Measurements from ENCODE around the gene IGFBP7.

Gene IGFBP7

GRCh38 chr4:57080781-57081650 is 29.2 kb downstream of the IGFBP7 start:
- DNase-seq: no peak
- no peak for TF ChIP-seq POLR2A (IDR thresholded peaks at IDR 0.05; ENCODE audit: low read length)
- no peak for TF ChIP-seq GATA1 (IDR thresholded peaks at IDR 0.05; ENCODE audit: low read depth, low read length)

- TF ChIP-seq POLR2A (IDR thresholded peaks at IDR 0.05; ENCODE audit: low read length) (no peak), GATA1 (IDR thresholded peaks at IDR 0.05; ENCODE audit: low read depth, low read length) (no peak)
- no peak for DNase-seq
These were observed 31.3 kb downstream of the IGFBP7 start for GRCh38 chr4:57078685-57079521.

DNA sequence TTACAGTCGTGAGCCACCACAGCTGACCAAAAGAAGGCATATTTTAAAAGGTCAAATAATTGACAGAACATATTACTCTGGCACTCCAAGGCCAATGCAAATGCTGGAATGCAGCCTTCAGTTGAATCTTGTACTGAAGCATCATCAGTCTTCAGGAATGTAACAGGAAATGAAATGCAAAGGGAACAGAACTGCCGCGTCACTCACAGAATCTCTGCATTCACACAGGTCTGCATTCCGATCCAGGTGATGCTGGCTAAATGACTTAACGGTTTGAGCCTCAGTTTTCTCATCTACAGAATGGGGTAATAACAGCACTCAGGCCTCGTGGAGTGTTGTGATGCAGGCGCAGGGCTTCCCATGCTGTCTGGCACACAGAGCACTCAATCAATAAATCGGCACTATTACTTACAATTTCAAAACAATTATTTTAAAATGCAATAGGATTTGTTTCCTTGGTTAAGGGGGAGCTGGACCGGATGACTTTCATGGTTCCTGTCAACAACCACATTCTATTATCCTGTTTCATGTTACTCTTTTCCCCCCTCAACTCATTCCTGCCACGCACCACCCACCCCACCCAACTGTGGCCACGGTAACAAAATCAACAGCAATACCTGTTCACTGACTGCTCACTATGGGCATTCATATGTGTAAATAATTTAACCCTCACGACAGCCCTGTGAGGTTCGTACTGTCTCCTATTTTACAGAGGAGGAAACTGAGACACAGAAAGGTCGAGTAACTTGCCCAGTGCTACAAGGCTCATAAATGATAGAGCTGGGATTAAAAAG is 32.4 kb downstream of the IGFBP7 start:
- TF ChIP-seq GATA1 (IDR thresholded peaks at IDR 0.05; ENCODE audit: low read depth, low read length) (no peak), POLR2A (IDR thresholded peaks at IDR 0.05; ENCODE audit: low read length) (no peak)
- no peak for DNase-seq

GRCh38 chr4:57076646-57077045 is 33.5 kb downstream of the IGFBP7 start:
- no peak for DNase-seq
- no peak for TF ChIP-seq GATA1 (IDR thresholded peaks at IDR 0.05; ENCODE audit: low read depth, low read length)

GRCh38 chr4:57075367-57075766 is 34.8 kb downstream of the IGFBP7 start:
- no peak for DNase-seq
- TF ChIP-seq GATA1 (IDR thresholded peaks at IDR 0.05; ENCODE audit: low read depth, low read length) (no peak), POLR2A (IDR thresholded peaks at IDR 0.05; ENCODE audit: low read length) (no peak)

GRCh38 chr4:57074744-57075143 is 35.4 kb downstream of the IGFBP7 start:
- no peak for DNase-seq
- TF ChIP-seq POLR2A (IDR thresholded peaks at IDR 0.05; ENCODE audit: low read length): no peak
- no peak for TF ChIP-seq GATA1 (IDR thresholded peaks at IDR 0.05; ENCODE audit: low read depth, low read length)

- no peak for DNase-seq
- TF ChIP-seq GATA1 (IDR thresholded peaks at IDR 0.05; ENCODE audit: low read depth, low read length): no peak
- TF ChIP-seq POLR2A (IDR thresholded peaks at IDR 0.05; ENCODE audit: low read length): no peak
These were observed 36.6 kb downstream of the IGFBP7 start for GRCh38 chr4:57073559-57073958.

GRCh38 chr4:57071326-57071725 is 38.9 kb downstream of the IGFBP7 start:
- no peak for DNase-seq
- no peak for TF ChIP-seq POLR2A (IDR thresholded peaks at IDR 0.05; ENCODE audit: low read length)
- TF ChIP-seq GATA1 (IDR thresholded peaks at IDR 0.05; ENCODE audit: low read depth, low read length): no peak

DNA sequence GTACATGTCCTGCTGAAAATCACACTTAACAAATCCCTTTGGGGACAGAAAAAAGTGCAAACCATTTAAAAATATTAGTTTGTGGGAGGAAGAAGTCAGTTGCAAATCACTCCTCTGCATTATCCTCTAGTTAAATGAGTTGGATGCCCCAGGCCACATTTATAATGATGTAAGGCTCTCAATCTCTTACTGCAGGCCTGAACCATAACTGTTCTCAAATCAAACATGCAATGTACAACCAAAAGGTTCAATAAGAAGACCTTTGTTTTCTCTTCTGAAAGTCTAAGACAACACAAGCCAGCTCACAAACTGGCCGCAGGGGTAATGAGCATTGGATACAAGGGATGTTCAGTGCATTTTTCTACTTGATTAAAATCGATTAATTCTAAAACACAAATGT is 39.7 kb downstream of the IGFBP7 start:
- TF ChIP-seq POLR2A (IDR thresholded peaks at IDR 0.05; ENCODE audit: low read length) (no peak), GATA1 (IDR thresholded peaks at IDR 0.05; ENCODE audit: low read depth, low read length) (no peak)
- DNase-seq: no peak

- DNase-seq: no peak
- no peak for TF ChIP-seq POLR2A (IDR thresholded peaks at IDR 0.05; ENCODE audit: low read length)
- TF ChIP-seq GATA1 (IDR thresholded peaks at IDR 0.05; ENCODE audit: low read depth, low read length): no peak
These were observed 41.8 kb downstream of the IGFBP7 start for GRCh38 chr4:57068237-57068981.

GRCh38 chr4:57065730-57066482 is 44.3 kb downstream of the IGFBP7 start:
- no peak for DNase-seq
- TF ChIP-seq POLR2A (IDR thresholded peaks at IDR 0.05; ENCODE audit: low read length): no peak

DNA sequence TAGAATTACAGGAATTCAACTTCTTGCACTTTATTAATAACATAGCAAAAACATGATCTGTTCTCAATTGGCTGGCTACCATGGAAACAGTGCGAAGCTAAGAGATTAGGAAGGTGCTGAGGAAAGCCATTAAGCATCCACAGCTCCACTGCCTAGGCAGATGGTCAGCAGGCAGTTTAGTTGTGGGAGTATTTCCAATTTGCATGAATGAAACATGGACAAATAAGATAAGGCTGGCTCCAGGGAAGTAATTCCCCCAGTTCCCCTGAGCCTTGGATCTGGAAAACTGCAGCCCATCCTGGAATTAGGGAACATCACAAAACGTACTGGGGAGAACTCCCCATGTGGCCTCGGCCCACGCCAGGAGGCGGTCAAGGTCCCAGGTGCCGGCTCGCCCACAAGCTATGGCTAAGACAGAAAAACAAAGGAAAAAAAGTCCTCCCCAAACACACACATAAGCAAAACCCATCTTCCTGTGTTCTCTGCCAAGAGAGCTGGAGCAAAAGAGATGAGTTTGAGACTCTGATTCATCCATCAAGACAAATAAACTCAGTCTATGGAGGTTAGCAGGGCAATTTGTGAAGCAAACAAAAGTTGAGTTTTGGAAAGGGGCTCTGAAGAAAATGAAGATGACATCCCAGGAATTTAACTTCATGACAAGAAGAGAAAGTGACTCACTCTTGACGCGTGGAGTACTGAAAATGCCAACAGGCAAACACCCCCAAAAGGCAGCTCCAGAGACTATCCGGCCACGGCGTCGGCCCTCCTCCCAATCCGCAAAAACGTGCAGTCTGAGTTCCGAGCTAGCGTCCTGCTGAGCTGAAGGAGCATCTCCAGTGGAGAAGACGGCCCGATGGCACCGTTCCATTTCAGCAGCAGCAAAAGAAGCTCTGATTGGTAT is 45.1 kb downstream of the IGFBP7 start:
- no peak for DNase-seq
- TF ChIP-seq GATA1 (IDR thresholded peaks at IDR 0.05; ENCODE audit: low read depth, low read length) (no peak), POLR2A (IDR thresholded peaks at IDR 0.05; ENCODE audit: low read length) (no peak)

Measured in erythroblast (primary cell).